NT2/D1 (cell line): Measurements from ENCODE around the gene PSD.

ENCODE experiments used
- SUZ12 ChIP-seq: IDR thresholded peaks from 2 replicates; pipeline ENCODE4 v1.6.1; 2011; ENCODE audit not compliant: insufficient read length, insufficient read depth; ENCODE audit errors: extremely low read depth
- ZNF274 ChIP-seq: IDR thresholded peaks from 2 replicates; pipeline ENCODE4 v1.6.1; 2011; ENCODE audit warnings: mild to moderate bottlenecking, low read depth, low read length

GRCh38 chr10:102418622-102419268 is at the start of gene PSD:
- no peak for TF ChIP-seq ZNF274
- TF ChIP-seq SUZ12: no peak
